ENCODE data around the gene FOXB2. TPM values are rescaled to one million over a fixed set of nuclear protein-coding genes. Genes with fewer than 3 reads are reported as not detected.

The FOXB2 gene
- total and polyA plus RNA-seq, 9 donors = 0.24 to 3.0 (median 1.6) TPM; not detected in 6

GRCh38 chr9:77016526-77017504 lies 2.6 kb upstream of the FOXB2 start:
- 3 to 8% (median 6%) methylated on average over 47 of the region's 47 CpGs for WGBS, 3 donors
- TF ChIP-seq EP300 (IDR thresholded peaks at IDR 0.05) (no peak), CTCF (IDR thresholded peaks at IDR 0.05) (no peak), POLR2A (IDR thresholded peaks at IDR 0.05) (no peak)
- no peaks in the 10 kb centered on the region for H3K9me3 ChIP-seq
- no peak overlapping the region for H3K27ac ChIP-seq
- H3K27me3 ChIP-seq = no peaks in the 10 kb centered on the region
- H3K36me3 ChIP-seq = no peaks in the 10 kb centered on the region
- peaks cover 6% of the 10 kb centered on the region for H3K4me1 ChIP-seq (ENCODE audit: insufficient read depth)
- no peak for DNase-seq
- intact Hi-C loops (cut with DNase I) = loop anchor here in 1 of 4 donors (10.0 kb wide), 1 partner anchor 212 kb away; no protein-coding TSS in a partner anchor
- H3K4me3 ChIP-seq = no peak overlapping the region

GRCh38 chr9:77017505-77017894 lies 2.0 kb upstream of the FOXB2 start:
- no peak for DNase-seq

GRCh38 chr9:77018058-77018968 lies 1.1 kb upstream of the FOXB2 start:
- Histone ChIP-seq H3K4me3 (no peak overlapping the region), H3K4me1 (ENCODE audit: insufficient read depth) (peaks cover 6% of the 10 kb centered on the region), H3K27me3 (no peaks in the 10 kb centered on the region), H3K27ac (no peak overlapping the region), H3K36me3 (no peaks in the 10 kb centered on the region), H3K9me3 (no peaks in the 10 kb centered on the region)
- TF ChIP-seq EP300 (IDR thresholded peaks at IDR 0.05) (no peak), POLR2A (IDR thresholded peaks at IDR 0.05) (no peak), CTCF (IDR thresholded peaks at IDR 0.05) (no peak)
- no peak for DNase-seq
- intact Hi-C loops (cut with DNase I) = loop anchor here in 1 of 4 donors (10.0 kb wide), 1 partner anchor 214 kb away; no protein-coding TSS in a partner anchor
- WGBS, 3 donors = 2 to 3% (median 2%) methylated on average over 50 to 64 of the region's 64 CpGs

More at GRCh38 chr9:77017505-77017894, 2.0 kb upstream of the FOXB2 start:
- WGBS, 3 donors = 12 to 18% (median 14%) methylated on average over 5 of the region's 5 CpGs
- Histone ChIP-seq H3K9me3 (no peaks in the 10 kb centered on the region), H3K4me1 (ENCODE audit: insufficient read depth) (peaks cover 6% of the 10 kb centered on the region), H3K36me3 (no peaks in the 10 kb centered on the region), H3K4me3 (no peak overlapping the region), H3K27ac (no peak overlapping the region), H3K27me3 (no peaks in the 10 kb centered on the region)
- intact Hi-C loops (cut with DNase I) = loop anchor here in 1 of 4 donors (10.0 kb wide), 1 partner anchor 213 kb away; no protein-coding TSS in a partner anchor
- TF ChIP-seq POLR2A (IDR thresholded peaks at IDR 0.05) = no peak
- no peak for TF ChIP-seq CTCF (IDR thresholded peaks at IDR 0.05)
- TF ChIP-seq EP300 (IDR thresholded peaks at IDR 0.05) = no peak

- Histone ChIP-seq H3K36me3 (no peaks in the 10 kb centered on the region), H3K9me3 (no peaks in the 10 kb centered on the region), H3K4me1 (ENCODE audit: insufficient read depth) (peaks cover 6% of the 10 kb centered on the region), H3K4me3 (no peak overlapping the region), H3K27ac (no peak overlapping the region), H3K27me3 (no peaks in the 10 kb centered on the region)
- no peak for TF ChIP-seq CTCF (IDR thresholded peaks at IDR 0.05)
- no peak for TF ChIP-seq POLR2A (IDR thresholded peaks at IDR 0.05)
- no peak for TF ChIP-seq EP300 (IDR thresholded peaks at IDR 0.05)
- intact Hi-C loops (cut with DNase I) = loop anchor here in 1 of 4 donors (10.0 kb wide), 1 partner anchor 214 kb away; no protein-coding TSS in a partner anchor
- WGBS, 3 donors = 1 to 4% (median 1%) methylated on average over 12 of the region's 12 CpGs
- DNase-seq = no peak
These were observed 553 bp upstream of the FOXB2 start for GRCh38 chr9:77018969-77019235.

Data from ovary (tissue), 9 donors.